Prostate gland (tissue), 2 donors: ENCODE results near the gene MMP14. TPM values are rescaled to one million over a fixed set of nuclear protein-coding genes. Genes with fewer than 3 reads are reported as not detected.

ENCODE experiments used
- DNase-seq: peaks from one replicate; pipeline ENCODE4 v3.0.0-alpha.2; 2019; ENCODE audit warnings: low spot score
- H3K27ac ChIP-seq, 2 donors: fragments of 200-600 bp; sonication (generic); 2 replicates each; pipeline ENCODE4 v1.5.1; 2017 to 2019
- H3K27me3 ChIP-seq: fragments of 200-600 bp; sonication (generic); replicated peaks from 2 replicates; pipeline ENCODE4 v1.5.1; 2019; ENCODE audit not compliant: insufficient read depth
- H3K36me3 ChIP-seq, 2 donors: fragments of 200-600 bp; sonication (generic); 1 replicate in 1 of 2; 2 replicates in 1 of 2; pipeline versions ENCODE4 v1.5.1 to v1.8.1; 2017 to 2019
- H3K4me1 ChIP-seq: fragments of 200-600 bp; sonication (generic); replicated peaks from 2 replicates; pipeline ENCODE4 v1.5.1; 2019
- H3K4me3 ChIP-seq, 2 donors: fragments of 200-600 bp; sonication (generic); 2 replicates each; pipeline ENCODE4 v1.5.1; 2017 to 2019
- H3K9me3 ChIP-seq: fragments of 200-600 bp; sonication (generic); 2 replicates; pipeline ENCODE4 v1.5.1; 2017
- POLR2A ChIP-seq: fragments of 450-650 bp; IDR thresholded peaks from one replicate; pipeline ENCODE4 v1.6.1; 2016; ENCODE audit warnings: antibody characterized with exemption, mild to moderate bottlenecking
- POLR2AphosphoS5 ChIP-seq: sonication (generic); formaldehyde crosslinking; IDR thresholded peaks from one replicate; pipeline ENCODE4 v1.6.1; 2017; ENCODE audit warnings: antibody characterized with exemption
- WGBS: methylation state at CpG from one replicate; pipeline ENCODE4 v1.1.5; 2018; 5-methylcytosine and 5-hydroxymethylcytosine counted together
- intact Hi-C: fragments of 100-400 bp; cut with DNase I; formaldehyde crosslinking; loops from one replicate; pipeline ENCODE4 v1.14.2; 2022
- total RNA-seq, 2 donors: library from RNA; depleted of rRNA; stranded (reverse); fragments of >200 nt; gene quantifications; one replicate each; pipeline ENCODE4 v1.1.0, GENCODE V29; 2016
- TF ChIP-seq, protein P1 (sequence below), 4 experiments: fragments of 200-600 bp in 2 of 4; fragments of 450-650 bp in 2 of 4; sonication (generic) in 2 of 4; IDR thresholded peaks; 1 replicate in 3 of 4; 2 replicates in 1 of 4; pipeline ENCODE4 v1.5.1; 2016 to 2019; ENCODE audit warnings: antibody characterized with exemption in 4 of 4, mild to moderate bottlenecking in 2 of 4, moderate library complexity in 2 of 4

The MMP14 gene
- total RNA-seq, 2 donors from 2014 or later = 64.9 to 90.4 TPM

DNA sequence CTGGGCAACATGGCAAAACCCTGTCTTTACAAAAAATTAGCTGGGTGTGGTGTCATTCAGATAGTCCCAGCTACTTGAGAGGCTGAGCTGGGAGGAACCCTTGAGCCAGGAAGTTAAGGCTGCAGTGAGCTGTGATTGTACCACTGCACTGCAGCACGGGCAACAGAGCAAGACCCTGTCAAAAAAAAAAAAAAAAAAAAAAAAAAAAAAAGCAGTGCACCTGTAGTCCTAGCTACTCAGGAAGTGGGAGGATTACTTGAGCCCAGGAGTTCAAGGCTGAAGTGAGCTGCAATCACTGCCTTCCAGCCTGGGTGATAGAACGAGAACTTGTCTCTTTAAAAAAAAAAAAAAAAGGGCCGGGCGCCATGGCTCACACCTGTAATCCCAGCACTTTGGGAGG is 52.3 kb downstream of the MMP14 start:
- Histone ChIP-seq H3K4me3 (no peak overlapping the region), H3K4me1 (no peaks in the 10 kb centered on the region), H3K27me3 (no peaks in the 10 kb centered on the region), H3K36me3 (no peaks in the 10 kb centered on the region), H3K27ac (no peak overlapping the region), H3K9me3 (no peaks in the 10 kb centered on the region)
- WGBS = 86% methylated on average over 4 of the region's 4 CpGs
- DNase-seq = no peak
- TF ChIP-seq, protein P1, sequence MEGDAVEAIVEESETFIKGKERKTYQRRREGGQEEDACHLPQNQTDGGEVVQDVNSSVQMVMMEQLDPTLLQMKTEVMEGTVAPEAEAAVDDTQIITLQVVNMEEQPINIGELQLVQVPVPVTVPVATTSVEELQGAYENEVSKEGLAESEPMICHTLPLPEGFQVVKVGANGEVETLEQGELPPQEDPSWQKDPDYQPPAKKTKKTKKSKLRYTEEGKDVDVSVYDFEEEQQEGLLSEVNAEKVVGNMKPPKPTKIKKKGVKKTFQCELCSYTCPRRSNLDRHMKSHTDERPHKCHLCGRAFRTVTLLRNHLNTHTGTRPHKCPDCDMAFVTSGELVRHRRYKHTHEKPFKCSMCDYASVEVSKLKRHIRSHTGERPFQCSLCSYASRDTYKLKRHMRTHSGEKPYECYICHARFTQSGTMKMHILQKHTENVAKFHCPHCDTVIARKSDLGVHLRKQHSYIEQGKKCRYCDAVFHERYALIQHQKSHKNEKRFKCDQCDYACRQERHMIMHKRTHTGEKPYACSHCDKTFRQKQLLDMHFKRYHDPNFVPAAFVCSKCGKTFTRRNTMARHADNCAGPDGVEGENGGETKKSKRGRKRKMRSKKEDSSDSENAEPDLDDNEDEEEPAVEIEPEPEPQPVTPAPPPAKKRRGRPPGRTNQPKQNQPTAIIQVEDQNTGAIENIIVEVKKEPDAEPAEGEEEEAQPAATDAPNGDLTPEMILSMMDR (IDR thresholded peaks at IDR 0.05) = no peak
- TF ChIP-seq POLR2A (no peak), POLR2AphosphoS5 (no peak)
- intact Hi-C loops = no loop called here

DNA sequence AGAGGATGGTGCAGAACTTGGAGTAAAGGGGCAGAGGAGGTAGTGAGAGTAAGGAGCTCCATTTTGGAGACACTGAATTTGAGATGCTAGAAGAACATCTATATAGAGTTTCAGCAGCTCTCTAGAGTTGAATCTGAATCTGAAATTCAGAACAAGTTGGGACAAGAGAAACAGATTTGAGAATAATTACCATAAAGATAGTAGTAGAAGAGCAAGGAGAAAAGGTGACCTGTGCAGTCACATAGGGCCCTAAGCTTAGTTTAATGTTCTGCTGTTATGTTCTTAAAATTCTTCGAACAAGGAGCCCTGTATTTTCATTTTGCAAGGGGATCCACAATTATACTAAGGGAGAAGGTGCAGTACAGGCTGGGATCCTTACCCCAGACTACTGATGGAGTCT is 54.0 kb downstream of the MMP14 start:
- DNase-seq = no peak
- intact Hi-C loops = no loop called here
- H3K4me3 ChIP-seq = no peak overlapping the region

DNA sequence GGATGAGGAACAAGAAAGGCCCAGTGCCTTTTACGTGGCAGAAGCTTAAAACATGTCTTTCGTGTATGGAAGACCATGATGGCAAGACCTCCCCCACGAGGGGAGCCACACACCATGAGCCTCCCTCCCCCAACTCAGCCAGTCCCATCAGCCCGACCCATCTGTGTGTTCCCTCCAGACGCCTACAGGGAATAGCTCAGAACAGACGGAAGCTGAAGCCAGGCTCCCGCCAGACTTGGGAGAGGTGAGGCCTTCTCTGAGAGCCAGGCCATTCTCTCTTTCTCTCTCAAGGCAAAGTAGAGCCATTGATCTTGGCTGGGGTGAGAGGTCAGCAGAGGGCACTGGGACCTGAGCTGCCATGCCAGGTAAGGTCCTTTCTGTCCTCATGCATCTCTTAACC is 56.1 kb downstream of the MMP14 start:
- no peak overlapping the region for H3K27ac ChIP-seq
- DNase-seq = no peak
- TF ChIP-seq, protein P1 (IDR thresholded peaks at IDR 0.05) = no peak
- TF ChIP-seq POLR2AphosphoS5 = no peak
- TF ChIP-seq POLR2A = no peak
- 78% methylated on average over 7 of the region's 7 CpGs for WGBS
- H3K4me1 ChIP-seq = no peaks in the 10 kb centered on the region
- no peaks in the 10 kb centered on the region for H3K36me3 ChIP-seq
- no peaks in the 10 kb centered on the region for H3K27me3 ChIP-seq
- intact Hi-C loops = no loop called here
- no peaks in the 10 kb centered on the region for H3K9me3 ChIP-seq
- H3K4me3 ChIP-seq = no peak overlapping the region

More for the DNA sequence above, 54.0 kb downstream of the MMP14 start:
- Histone ChIP-seq H3K36me3 (no peaks in the 10 kb centered on the region), H3K27me3 (no peaks in the 10 kb centered on the region), H3K4me1 (no peaks in the 10 kb centered on the region), H3K9me3 (no peaks in the 10 kb centered on the region), H3K27ac (no peak overlapping the region)
- WGBS = 83% methylated on average over 1 of the region's 1 CpG
- TF ChIP-seq POLR2AphosphoS5 = no peak
- TF ChIP-seq, protein P1 (IDR thresholded peaks at IDR 0.05) = no peak
- no peak for TF ChIP-seq POLR2A

DNA sequence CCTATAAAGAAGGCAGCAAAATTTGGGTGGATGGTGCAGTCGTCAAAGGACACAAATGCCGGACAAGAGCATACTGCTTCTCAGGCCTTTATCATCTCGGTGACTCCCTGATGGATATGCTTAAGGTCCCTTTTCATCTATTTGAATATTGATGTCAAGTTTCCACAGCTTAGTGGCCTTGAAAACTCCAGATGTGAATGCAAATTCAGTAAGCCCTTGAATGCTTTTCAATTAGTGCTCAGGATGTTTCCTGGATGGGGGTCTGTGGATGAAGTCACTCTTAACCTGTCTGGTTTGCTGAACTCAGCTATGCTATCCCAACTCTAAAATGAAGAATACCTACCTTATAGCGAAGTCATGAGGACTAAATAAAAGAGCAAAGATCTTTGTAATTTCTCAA is 57.3 kb downstream of the MMP14 start:
- Histone ChIP-seq H3K36me3 (no peaks in the 10 kb centered on the region), H3K4me3 (no peak overlapping the region), H3K27ac (no peak overlapping the region), H3K9me3 (no peaks in the 10 kb centered on the region), H3K4me1 (no peaks in the 10 kb centered on the region), H3K27me3 (no peaks in the 10 kb centered on the region)
- DNase-seq = no peak
- intact Hi-C loops = no loop called here
- 93% methylated on average over 4 of the region's 4 CpGs for WGBS
- TF ChIP-seq POLR2A (no peak), POLR2AphosphoS5 (no peak)
- TF ChIP-seq, protein P1 (IDR thresholded peaks at IDR 0.05) = no peak

DNA sequence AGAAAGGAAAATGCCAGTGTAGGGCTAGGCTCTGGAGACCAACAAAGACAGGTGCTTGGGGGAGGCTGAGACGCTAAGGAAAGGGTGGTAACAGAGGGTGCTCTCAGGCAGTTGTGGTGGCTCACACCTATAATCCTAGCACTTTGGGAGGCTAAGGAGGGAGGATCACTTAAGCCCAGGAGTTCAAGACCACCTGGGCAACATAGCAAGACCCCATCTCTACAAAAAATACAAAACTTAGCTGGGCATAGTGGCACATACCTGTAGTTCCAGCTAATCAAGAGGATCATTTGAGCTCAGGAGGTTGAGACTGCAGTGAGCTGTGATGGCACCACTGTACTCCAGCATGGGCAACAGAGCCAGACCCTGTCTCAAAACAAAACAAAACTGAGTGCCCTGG is 59.0 kb downstream of the MMP14 start:
- Histone ChIP-seq H3K4me3 (no peak overlapping the region), H3K36me3 (no peaks in the 10 kb centered on the region), H3K27me3 (no peaks in the 10 kb centered on the region), H3K9me3 (no peaks in the 10 kb centered on the region), H3K27ac (no peak overlapping the region), H3K4me1 (no peaks in the 10 kb centered on the region)
- no peak for DNase-seq
- intact Hi-C loops = no loop called here
- WGBS = 100% methylated on average over 1 of the region's 1 CpG
- TF ChIP-seq, protein P1 (IDR thresholded peaks at IDR 0.05) = no peak
- TF ChIP-seq POLR2AphosphoS5 (no peak), POLR2A (no peak)
